Aorta (tissue), 5 donors: ENCODE results near the gene NSD2. TPM values are rescaled to one million over a fixed set of nuclear protein-coding genes. Genes with fewer than 3 reads are reported as not detected.

ENCODE experiments used
- ATAC-seq: fragments of 200-7000 bp; cut with Tn5 transposase; one replicate; pipeline ENCODE4 v1.9.1; 2022; ENCODE audit warnings: moderate library complexity; ENCODE audit not compliant: low FRiP score
- DNase-seq, 2 donors: peaks; one replicate each; pipeline ENCODE4 v3.0.0-alpha.2; 2020
- H3K27ac ChIP-seq, 2 donors: one replicate each; pipeline ENCODE4 v1.5.1; 2013; ENCODE audit warnings: low read length in 2 of 2, mild to moderate bottlenecking in 2 of 2, moderate library complexity in 2 of 2, control low read depth in 1 of 2, inconsistent platforms in 1 of 2, low read depth in 1 of 2
- H3K27me3 ChIP-seq, 2 donors: one replicate each; pipeline ENCODE4 v1.6.1; 2013; ENCODE audit warnings: control low read depth in 1 of 2, low read length in 1 of 2, mild to moderate bottlenecking in 1 of 2, moderate library complexity in 1 of 2; ENCODE audit not compliant: insufficient read depth in 2 of 2, control insufficient read depth in 1 of 2
- H3K36me3 ChIP-seq, 2 donors: one replicate each; pipeline ENCODE4 v1.6.1; 2013; ENCODE audit warnings: control low read depth in 1 of 2, low read length in 1 of 2, mild to moderate bottlenecking in 1 of 2; ENCODE audit not compliant: insufficient read depth in 2 of 2, control insufficient read depth in 1 of 2
- H3K4me1 ChIP-seq, 2 donors: one replicate each; pipeline ENCODE4 v1.6.1; 2013; ENCODE audit warnings: low read length in 2 of 2, control low read depth in 1 of 2, mild to moderate bottlenecking in 1 of 2, moderate library complexity in 1 of 2; ENCODE audit not compliant: insufficient read depth in 2 of 2, control insufficient read depth in 1 of 2
- H3K4me3 ChIP-seq, 2 donors: one replicate each; pipeline ENCODE4 v1.5.1; 2013; ENCODE audit warnings: low read length in 2 of 2, control low read depth in 1 of 2, mild to moderate bottlenecking in 1 of 2
- H3K9me3 ChIP-seq: one replicate; pipeline ENCODE4 v1.6.1; 2013; ENCODE audit warnings: mild to moderate bottlenecking, low read length; ENCODE audit not compliant: control insufficient read depth
- WGBS, 2 donors: extraction: QIAGEN DNeasy Blood & Tissue Kit; methylation state at CpG; one replicate each; pipeline ENCODE4 v1.1.7; 2013; 5-methylcytosine and 5-hydroxymethylcytosine counted together
- intact Hi-C, 2 donors: fragments of 100-400 bp; cut with DNase I; formaldehyde crosslinking; loops; one replicate each; pipeline versions ENCODE4 v1.14.2 to v1.15.0; 2022
- polyA plus RNA-seq, 2 donors: library from polyadenylated mRNA; stranded (reverse); fragments of 200-250 nt; gene quantifications; one replicate each; pipeline ENCODE4 v1.2.3, GENCODE V29; 2013
- total RNA-seq, 2 donors: library from RNA; stranded (reverse); fragmentation: NEBNext Ultra II Directional; extraction: Animal tissue kit (Norgen Biotek cat#: 25700); gene quantifications; one replicate each; pipeline ENCODE4 v1.2.1, GENCODE V29; 2021
- donor health status: healthy with polysubstance abuse.
- donor health status: Bipolar disorder and iron deficiency.
- donor health status: DM: no; HTN: no; CAD: no.
- donor health status: DM: no; HTN: no; CAD: no.
- donor health status: DM: yes; HTN: yes; CAD: no.

Gene NSD2
- total and polyA plus RNA-seq, 4 donors = 8.0 to 56.6 (median 29.0) TPM

- ATAC-seq (no peak), DNase-seq (no peak)
- no peaks in the 10 kb centered on the region for H3K9me3 ChIP-seq
- no peak overlapping the region for H3K27ac ChIP-seq
- H3K4me1 ChIP-seq = no peaks in the 10 kb centered on the region
- H3K4me3 ChIP-seq = no peak overlapping the region
- WGBS, 2 donors = 88 to 92% methylated on average over 8 of the region's 8 CpGs
- no peaks in the 10 kb centered on the region for H3K27me3 ChIP-seq
- H3K36me3 ChIP-seq = peaks cover 0 to 4% of the 10 kb centered on the region in 2 donors
- intact Hi-C loops = no loop called here
Observed at GRCh38 chr4:1948892-1949436, 77.8 kb downstream of the NSD2 start.

- ATAC-seq (no peak), DNase-seq (no peak)
Observed at GRCh38 chr4:1950369-1950768, 79.2 kb downstream of the NSD2 start.

DNA sequence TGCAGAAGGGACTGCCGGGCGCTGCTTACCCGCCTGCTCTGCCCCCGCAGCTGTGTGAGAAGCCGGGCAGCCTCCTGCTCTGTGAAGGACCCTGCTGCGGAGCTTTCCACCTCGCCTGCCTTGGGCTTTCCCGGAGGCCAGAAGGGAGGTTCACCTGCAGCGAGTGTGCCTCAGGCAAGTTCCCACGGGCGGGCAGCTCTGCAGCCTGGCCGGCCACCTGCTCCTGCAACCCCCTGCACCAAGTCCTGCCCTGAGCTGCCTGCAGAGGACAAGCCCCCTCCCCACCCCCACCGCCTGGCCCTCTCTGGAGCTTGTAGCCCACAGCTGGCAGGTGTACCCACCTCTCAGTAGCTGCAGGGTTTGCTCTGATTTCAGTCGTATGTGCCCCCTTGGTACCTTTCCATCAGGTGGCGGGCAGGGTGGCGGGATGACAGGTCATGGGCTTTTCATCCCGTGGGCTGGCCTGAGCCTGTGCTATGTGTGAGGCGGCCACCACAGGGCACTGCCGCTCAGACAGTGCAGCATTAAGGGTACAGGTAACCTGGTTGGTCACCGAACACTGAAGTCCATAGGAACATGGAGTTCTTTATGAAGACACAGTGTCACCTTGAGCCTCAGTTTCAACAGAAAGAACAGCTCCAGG lies 81.0 kb downstream of the NSD2 start:
- DNase-seq (no peak), ATAC-seq (no peak)
- no peak overlapping the region for H3K4me3 ChIP-seq
- no peaks in the 10 kb centered on the region for H3K27me3 ChIP-seq
- peaks cover 0 to 6% of the 10 kb centered on the region in 2 donors for H3K36me3 ChIP-seq
- intact Hi-C loops = no loop called here
- H3K4me1 ChIP-seq = no peaks in the 10 kb centered on the region
- WGBS, 2 donors = 91 to 92% methylated on average over 20 of the region's 20 CpGs
- H3K9me3 ChIP-seq = no peaks in the 10 kb centered on the region
- H3K27ac ChIP-seq = no peak overlapping the region

More at GRCh38 chr4:1950369-1950768, 79.2 kb downstream of the NSD2 start:
- peaks cover 0 to 6% of the 10 kb centered on the region in 2 donors for H3K36me3 ChIP-seq
- intact Hi-C loops = no loop called here
- no peak overlapping the region for H3K4me3 ChIP-seq
- no peaks in the 10 kb centered on the region for H3K4me1 ChIP-seq
- H3K27ac ChIP-seq = no peak overlapping the region
- no peaks in the 10 kb centered on the region for H3K27me3 ChIP-seq
- WGBS, 2 donors = 90 to 92% methylated on average over 10 of the region's 10 CpGs
- no peaks in the 10 kb centered on the region for H3K9me3 ChIP-seq

DNA sequence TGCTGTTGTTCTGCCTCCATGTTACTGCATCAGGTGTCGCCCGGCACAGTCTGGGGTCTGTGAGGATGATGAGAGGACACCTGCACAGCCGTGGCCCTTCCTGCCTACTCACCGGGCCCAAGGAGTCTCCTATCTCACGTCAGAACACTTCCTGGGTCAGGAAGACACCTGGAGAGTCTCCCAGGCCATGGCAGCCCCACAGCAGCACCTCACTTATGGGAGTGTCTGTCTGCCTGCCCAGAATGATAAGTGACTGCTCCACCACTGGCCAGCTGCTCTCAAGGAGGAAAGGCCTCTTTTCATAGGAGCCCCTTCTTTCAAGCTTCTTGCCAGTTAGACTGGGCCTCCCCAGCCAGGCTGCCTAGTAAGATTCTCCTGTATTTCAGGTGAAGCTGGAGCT lies 81.5 kb downstream of the NSD2 start:
- H3K4me1 ChIP-seq = no peaks in the 10 kb centered on the region
- H3K27me3 ChIP-seq = no peaks in the 10 kb centered on the region
- H3K9me3 ChIP-seq = no peaks in the 10 kb centered on the region
- H3K4me3 ChIP-seq = no peak overlapping the region
- ATAC-seq (no peak), DNase-seq (no peak)
- no peak overlapping the region for H3K27ac ChIP-seq
- WGBS, 2 donors = 87 to 89% methylated on average over 5 of the region's 5 CpGs
- intact Hi-C loops = no loop called here
- peaks cover 0 to 6% of the 10 kb centered on the region in 2 donors for H3K36me3 ChIP-seq

GRCh38 chr4:1953335-1953734 lies 82.1 kb downstream of the NSD2 start:
- Histone ChIP-seq H3K27ac (no peak overlapping the region), H3K4me1 (no peaks in the 10 kb centered on the region), H3K27me3 (no peaks in the 10 kb centered on the region), H3K36me3 (peaks cover 0 to 6% of the 10 kb centered on the region in 2 donors), H3K9me3 (no peaks in the 10 kb centered on the region), H3K4me3 (no peak overlapping the region)
- ATAC-seq (no peak), DNase-seq (no peak)
- WGBS, 2 donors = 93 to 95% methylated on average over 9 of the region's 9 CpGs
- intact Hi-C loops = no loop called here

- intact Hi-C loops = no loop called here
- ATAC-seq (no peak), DNase-seq (no peak)
- H3K36me3 ChIP-seq = peaks cover 0 to 6% of the 10 kb centered on the region in 2 donors
- WGBS, 2 donors = 89 to 91% methylated on average over 12 of the region's 12 CpGs
- H3K27me3 ChIP-seq = no peaks in the 10 kb centered on the region
- no peak overlapping the region for H3K27ac ChIP-seq
- H3K9me3 ChIP-seq = no peaks in the 10 kb centered on the region
- H3K4me1 ChIP-seq = no peaks in the 10 kb centered on the region
- no peak overlapping the region for H3K4me3 ChIP-seq
Observed at GRCh38 chr4:1956631-1957030, 85.4 kb downstream of the NSD2 start.

DNA sequence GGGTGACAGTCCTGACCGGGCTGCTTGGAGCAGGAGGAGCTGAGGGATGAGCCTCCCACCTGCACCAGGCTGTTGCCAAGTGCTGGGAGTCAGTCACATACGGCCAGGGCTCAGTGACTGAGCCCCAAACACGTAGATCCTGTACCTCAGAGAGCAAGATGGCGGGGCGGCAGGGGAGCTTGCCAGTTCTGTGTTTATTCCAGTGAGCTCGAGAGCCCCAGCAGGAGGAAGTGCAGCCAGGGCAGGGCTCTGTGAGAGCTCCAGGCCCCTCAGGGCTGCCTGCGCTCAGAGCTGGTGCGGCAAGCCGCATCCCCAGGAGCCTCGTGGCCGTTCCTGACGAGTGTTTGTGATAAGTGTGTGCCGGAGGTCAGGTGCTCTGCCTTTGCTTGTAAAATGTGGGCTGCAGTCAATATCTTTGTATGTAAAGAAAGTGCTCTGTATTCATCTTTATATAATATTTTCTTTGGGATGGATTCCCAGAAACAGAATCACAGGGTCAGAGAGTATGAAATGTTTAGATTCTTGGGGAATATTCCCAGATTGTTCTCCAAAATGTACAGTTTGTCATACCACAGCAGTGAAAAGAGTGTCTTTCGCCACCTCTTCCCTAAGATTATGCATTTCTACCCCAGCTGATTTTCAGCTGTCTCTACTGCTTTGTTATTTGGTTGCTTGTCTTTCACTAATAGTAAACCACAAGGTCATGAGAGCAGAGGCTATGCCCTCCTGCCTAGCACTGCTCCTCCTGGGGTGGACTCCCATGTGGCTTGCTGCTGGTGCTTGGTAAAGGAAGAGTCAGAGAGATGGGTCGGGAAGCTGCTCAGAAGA lies 87.3 kb downstream of the NSD2 start:
- H3K4me1 ChIP-seq = no peaks in the 10 kb centered on the region
- no peaks in the 10 kb centered on the region for H3K27me3 ChIP-seq
- no peak overlapping the region for H3K27ac ChIP-seq
- intact Hi-C loops = no loop called here
- no peaks in the 10 kb centered on the region for H3K9me3 ChIP-seq
- peaks cover 0 to 2% of the 10 kb centered on the region in 2 donors for H3K36me3 ChIP-seq
- ATAC-seq = no peak
- no peak overlapping the region for H3K4me3 ChIP-seq
- 90 to 92% methylated on average over 15 of the region's 15 CpGs for WGBS, 2 donors
- no peak for DNase-seq

DNA sequence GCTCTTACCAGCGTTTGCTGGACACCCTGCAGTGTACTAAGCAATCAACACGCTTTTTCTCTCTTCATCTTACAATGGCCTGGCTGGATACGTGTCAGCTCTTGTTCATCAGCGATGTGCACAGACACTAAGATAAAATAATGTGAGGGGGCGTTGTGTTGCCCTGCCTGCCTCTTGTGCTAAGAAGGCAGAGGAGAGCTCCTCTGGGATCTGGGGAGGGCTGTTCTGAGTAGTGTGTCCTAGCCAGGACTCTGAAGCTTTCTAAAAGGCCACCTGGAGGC lies 87.9 kb downstream of the NSD2 start:
- WGBS, 2 donors = 88 to 96% methylated on average over 5 of the region's 5 CpGs
- no peaks in the 10 kb centered on the region for H3K27me3 ChIP-seq
- no peaks in the 10 kb centered on the region for H3K4me1 ChIP-seq
- no peak overlapping the region for H3K27ac ChIP-seq
- ATAC-seq (no peak), DNase-seq (no peak)
- H3K9me3 ChIP-seq = no peaks in the 10 kb centered on the region
- intact Hi-C loops = no loop called here
- peaks cover 0 to 2% of the 10 kb centered on the region in 2 donors for H3K36me3 ChIP-seq
- no peak overlapping the region for H3K4me3 ChIP-seq
